ENCODE data around the gene SMIM1.

DNA sequence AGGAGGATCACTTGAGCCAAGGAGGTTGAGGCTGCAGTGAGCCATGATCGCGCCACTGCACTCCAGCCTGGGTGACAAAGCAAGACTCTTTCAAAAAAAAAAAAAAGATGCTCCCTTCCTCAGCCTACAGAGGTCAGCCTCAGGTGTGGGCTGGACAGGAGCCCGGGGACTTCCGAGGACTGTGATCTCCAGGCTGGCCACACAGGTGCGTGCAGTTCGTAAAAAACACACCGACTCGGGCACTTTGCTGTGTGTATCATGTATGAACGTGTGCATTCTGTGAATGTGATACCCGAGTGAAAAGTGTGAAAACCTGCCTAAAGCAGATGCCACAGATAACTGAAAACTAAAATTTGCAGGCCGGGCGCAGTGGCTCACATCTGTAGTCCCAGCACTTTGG, 28.7 kb upstream of the SMIM1 start:
- TF ChIP-seq, protein P1, sequence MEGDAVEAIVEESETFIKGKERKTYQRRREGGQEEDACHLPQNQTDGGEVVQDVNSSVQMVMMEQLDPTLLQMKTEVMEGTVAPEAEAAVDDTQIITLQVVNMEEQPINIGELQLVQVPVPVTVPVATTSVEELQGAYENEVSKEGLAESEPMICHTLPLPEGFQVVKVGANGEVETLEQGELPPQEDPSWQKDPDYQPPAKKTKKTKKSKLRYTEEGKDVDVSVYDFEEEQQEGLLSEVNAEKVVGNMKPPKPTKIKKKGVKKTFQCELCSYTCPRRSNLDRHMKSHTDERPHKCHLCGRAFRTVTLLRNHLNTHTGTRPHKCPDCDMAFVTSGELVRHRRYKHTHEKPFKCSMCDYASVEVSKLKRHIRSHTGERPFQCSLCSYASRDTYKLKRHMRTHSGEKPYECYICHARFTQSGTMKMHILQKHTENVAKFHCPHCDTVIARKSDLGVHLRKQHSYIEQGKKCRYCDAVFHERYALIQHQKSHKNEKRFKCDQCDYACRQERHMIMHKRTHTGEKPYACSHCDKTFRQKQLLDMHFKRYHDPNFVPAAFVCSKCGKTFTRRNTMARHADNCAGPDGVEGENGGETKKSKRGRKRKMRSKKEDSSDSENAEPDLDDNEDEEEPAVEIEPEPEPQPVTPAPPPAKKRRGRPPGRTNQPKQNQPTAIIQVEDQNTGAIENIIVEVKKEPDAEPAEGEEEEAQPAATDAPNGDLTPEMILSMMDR (IDR thresholded peaks at IDR 0.05) = no peak
- no peak for TF ChIP-seq POLR2A (IDR thresholded peaks at IDR 0.05)

All from tibial nerve (tissue), 3 donors.